Fibroblast of skin of back (primary cell): ENCODE results near the gene SLC25A43.
"Not testable (repeated sequence)": the region's sequence is repeated elsewhere in the genome, so short reads cannot be mapped to it uniquely, and the experiment has no call there.

Source experiments
- DNase-seq: peaks from one replicate; pipeline ENCODE4 v3.0.0-alpha.2; 2013

Gene SLC25A43

DNA sequence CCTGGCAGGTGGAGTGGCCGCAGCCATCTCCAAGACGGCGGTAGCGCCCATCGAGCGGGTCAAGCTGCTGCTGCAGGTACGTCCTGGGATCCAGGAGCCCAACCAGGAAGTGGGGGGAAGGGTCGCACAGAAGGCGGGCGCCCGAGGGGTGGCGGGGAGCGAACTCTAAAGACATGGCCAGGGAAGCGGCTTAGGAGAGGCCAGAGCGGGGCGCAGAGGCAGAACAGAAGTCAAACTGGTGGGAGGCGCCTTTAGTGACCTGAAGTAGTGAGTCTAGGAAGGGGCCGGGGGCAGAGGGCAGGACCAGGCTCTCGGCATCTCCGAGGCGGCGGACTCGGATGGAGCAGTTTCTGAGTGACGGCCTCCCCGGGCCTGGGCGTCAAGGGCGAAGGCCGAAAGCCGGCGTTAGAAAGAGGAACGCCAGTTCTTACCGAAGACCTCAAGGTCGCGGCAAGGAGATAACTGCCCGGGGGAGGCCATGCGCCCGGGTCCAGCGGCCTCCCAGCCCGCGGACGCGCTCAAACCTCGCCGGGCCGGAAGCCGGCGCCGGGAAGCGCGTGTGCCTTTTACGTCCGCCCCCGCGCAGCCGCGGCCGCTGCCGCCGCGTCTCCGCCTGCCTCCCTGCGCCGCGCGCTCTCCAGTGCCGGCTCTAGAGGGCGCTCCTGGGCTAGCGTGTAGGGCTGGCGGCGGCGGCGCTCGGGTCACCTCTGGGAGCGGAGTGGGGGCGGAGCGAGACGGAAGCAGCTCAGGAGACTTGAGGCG, 69.6 kb downstream of the SLC25A43 start:
- peak; percentile 77 for DNase-seq

DNA sequence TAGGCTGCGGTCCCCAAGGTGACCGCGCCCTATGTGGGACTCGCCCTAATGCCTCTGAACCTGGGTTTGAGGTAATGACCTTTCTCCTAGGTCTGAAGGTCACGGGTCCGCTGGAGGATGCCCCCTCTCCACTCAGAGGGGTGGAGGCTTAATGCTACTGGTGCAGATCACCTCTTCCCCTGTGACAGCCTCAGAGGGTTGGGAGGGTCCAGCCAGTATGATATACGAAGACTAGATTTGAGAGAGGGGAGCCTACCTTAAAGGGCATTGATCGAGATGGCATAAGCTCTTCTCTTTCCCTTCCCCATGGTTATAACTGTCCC, 70.1 kb downstream of the SLC25A43 start:
- DNase-seq, result no peak

DNA sequence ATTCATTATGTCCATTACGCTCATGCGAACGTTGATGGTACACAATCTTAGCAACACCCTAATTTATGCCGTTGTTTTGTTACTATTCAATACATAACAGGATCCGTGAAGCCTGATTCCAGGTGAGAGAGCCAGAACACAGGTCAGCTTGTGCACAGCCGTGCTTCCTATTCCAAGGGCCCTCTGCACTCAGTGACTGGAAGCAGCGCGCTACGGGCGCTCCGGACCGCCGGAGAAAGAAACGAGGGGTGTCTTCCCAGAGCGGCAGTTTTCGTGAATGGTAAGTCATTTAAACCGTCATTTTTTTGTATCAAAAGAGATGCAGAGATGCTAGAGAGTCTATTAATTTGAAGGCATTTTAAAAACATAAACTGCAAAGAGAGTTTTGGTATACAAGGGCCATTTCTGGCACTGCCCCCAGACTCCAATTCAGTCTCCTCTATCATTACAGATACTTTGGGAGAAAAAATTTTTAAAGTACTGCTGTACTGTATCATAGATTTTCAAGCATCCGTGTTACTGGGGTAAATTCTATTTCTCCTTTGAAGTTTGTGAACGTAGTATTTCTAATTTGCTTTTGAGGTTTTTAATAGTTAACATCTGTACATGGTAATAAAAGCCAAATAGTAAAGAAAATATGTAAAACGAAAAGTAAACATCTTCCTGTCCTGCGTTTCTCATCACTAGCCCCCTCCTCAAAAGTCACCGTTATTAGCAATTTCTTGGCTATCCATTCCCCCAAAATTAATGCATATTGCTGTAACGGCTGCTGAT, 75.7 kb downstream of the SLC25A43 start:
- no peak for DNase-seq

DNA sequence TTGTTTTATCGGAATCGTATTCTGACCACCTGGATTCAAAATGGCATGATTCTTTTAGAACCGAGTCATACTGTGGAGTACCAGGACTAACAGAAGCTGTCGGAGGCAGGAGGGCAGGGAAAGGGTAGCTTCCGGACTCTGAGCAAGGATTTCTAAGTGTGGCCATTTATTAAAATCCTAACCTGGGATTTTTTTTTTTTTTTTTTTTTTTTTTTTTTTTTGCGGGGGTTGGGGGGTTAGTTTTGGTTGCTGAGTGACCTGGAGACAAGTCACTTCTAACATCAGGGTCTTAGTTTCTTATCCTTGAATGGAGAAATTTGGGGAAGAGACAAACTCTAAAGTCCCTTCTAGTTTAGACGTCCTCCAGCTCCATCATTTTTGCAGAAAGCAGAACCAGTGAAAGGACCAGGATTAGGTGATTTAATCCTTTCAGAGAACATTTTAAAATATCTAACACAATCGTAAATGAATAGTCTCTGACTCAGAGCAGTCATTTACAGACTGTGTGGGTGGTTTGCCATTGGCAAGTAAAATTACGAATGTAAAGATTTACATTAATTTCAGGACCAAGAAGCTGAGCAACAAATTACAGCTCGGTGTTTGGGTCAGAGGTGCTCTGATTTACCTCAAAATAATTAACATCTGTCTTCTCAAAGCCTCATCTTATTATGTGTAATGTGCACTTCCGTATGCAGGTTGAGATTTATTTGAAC, 76.4 kb downstream of the SLC25A43 start:
- DNase-seq, result no peak

DNA sequence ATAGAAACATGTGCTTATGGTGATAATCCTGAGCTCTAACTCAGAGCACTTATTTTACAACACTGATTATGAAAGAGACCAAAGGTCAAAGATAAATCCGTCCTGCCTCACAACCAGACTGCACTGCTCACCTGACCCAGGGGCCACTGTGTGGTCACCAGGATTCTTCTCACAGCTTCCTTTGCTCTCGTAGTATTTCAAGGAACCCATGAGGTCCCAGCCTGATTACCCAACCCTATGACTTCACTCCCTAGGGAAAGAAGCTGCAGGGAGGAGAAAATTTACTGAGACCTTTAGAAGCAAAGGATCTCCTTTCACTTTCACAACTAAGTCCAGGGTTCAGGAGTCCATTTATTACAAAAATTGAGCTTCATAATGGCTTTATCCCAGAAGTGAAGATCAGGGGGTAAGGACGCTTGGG, 78.7 kb downstream of the SLC25A43 start:
- DNase-seq, result peak; percentile 65

DNA sequence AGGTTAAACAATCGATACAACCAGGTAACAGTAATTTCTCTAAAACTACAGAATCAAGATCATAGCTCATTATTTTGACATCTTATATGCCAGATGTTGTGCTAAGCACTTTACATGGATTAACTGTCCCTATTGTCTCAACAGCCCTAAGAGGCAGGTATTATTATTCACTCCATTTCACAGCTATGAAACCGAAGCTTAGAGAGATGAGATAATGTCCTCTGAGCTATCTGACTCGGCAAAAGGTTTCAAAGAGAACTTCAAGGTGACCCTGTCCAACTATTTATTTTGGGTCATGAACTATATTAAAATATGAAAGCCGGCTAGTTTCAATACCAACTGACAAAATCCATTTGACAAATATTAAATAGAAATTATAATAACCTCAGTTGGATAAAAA, 79.4 kb downstream of the SLC25A43 start:
- DNase-seq, result no peak

DNA sequence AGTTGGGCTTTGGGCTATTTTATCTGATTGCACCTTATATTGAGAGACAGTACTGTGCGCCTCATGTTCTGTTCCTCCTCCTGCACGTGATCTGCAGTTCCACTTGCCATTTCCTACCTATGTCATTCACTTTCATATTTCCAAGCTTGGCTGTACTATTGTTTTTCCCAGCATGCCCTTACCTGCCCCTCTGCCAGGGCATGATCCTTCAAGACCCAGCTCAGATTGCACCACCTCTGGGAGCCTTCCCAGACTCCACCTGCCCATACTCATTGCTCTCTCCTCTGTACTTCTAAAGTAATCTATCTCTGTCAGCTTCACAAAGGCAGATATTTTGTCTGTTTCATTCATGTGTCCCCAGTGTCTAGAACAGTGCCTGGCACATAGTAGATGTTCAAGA, 80.7 kb downstream of the SLC25A43 start:
- DNase-seq, result no peak

DNA sequence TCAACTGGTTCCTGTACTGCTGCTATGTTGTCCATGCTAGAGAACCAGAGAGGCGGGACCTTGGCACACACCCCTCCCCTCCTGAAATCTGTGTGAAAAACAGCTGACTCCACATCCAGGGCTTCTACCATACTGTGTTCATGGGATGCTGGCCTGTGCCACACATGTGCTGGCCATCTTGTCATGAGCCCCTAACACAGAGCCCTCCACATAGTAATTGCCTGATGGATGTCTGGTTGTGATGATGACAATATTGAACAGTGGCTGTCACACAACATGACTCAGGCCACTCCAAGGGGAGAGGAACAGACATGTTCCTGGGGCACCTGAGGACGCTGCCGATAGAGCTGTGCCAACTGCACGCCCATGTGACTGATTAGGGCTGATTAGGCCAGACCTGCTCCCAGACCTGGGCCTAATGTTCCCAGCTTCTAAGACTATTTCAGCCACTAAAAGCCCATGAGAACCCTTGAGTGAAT, 82.2 kb downstream of the SLC25A43 start:
- DNase-seq, result no peak

DNA sequence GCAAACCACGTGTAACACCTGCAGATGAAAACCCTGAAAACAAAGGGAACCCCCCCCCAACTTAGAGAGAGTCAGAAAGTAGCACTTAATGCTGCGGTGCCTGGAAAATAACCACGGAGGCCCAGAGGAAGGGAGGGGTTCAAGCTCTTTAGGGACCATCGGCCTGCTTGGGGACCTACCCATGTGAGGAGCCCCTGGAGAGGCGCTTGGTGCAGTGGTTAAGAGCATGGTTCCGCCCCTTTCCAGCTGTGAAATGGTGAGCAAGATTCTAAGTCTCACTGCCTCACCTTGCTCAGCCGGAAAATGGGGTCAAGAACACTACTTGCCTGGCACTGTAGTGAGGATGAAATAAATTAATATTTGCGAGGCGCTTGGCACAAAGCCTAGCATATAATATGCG, 82.9 kb downstream of the SLC25A43 start:
- DNase-seq, result no peak

DNA sequence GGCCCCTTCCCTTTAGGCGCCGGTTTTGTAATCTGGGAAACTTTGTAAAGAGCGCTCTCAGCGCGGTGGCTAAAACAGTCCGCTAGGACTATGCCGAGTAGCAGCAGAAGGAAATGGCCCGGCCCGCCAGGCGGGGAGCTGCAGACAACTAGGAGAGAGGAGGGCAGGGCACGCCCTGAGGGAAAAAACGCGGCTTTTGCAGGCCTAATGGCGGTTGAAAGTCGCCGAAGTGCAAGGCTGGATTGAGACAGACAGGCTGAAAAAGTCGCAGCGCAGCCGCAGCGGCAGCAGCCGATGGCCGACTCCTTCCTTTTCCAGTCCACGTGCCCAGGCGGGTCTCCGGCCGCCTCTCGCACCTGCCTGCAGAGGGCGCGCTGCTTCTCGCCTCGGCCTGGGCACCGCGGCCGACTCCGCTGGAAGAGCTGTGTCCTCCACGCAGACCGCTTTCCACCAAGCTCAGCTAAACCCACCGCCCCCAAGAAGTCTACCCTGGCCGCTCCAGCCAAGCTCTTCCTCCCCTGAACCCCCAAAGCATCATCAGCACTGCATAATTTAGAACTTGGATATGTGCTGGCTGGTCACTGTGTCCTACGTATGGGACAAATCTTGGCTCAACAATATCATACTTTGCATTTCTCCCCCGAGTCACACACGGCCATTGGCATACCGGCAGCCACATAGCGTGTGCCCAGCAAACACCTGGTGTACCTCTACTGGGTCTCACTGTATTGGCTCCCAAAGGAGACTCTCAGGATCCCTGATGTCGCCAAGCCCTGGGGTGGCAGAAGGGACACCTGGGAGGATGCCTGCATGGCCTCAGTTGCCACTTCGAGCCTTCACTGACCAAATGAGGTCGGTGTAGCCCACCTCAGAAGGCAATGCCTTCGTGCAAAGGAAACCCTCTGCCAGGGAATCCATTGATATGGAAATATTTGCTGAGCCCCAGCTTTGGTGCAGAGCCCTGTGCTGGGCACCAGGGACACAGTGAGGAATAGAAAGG, 83.6 kb downstream of the SLC25A43 start:
- peak; percentile 56 for DNase-seq

DNA sequence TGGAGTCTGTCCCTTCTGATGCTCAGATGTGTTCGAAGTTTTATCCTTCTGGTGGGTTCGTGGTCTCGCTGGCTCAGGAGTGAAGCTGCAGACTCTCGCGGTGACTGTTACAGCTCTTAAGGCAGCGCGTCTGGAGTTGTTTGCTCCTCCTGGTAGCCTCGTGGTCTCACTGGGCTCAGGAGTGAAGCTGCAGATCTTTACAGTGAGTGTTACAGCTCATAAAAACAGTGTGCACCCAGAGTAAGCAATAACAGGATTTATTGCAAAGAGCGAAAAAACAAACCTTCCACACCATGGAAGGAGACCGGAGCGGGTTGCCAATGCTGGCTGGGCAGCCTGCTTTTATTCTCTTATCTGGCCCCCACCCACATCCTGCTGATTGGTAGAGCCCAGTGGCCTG, 87.6 kb downstream of the SLC25A43 start:
- DNase-seq, result no peak

DNA sequence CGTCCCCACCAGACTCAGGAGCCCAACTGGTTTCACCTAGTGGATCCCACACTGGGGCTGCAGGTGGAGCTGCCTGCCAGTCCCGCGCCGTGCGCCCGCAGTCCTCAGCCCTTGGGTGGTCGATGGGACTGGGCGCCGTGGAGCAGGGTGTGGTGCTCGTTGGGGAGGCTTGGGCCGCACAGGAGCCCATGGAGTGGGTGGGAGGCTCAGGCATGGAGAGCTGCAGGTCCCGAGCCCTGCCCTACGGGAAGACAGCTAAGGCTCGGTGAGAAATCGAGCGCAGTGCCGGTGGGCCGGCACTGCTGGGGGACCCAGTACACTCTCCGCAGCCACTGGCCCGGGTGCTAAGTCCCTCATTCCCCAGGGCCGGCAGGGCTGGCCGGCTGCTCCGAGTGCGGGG, 88.6 kb downstream of the SLC25A43 start:
- DNase-seq, result not testable (repeated sequence)

DNA sequence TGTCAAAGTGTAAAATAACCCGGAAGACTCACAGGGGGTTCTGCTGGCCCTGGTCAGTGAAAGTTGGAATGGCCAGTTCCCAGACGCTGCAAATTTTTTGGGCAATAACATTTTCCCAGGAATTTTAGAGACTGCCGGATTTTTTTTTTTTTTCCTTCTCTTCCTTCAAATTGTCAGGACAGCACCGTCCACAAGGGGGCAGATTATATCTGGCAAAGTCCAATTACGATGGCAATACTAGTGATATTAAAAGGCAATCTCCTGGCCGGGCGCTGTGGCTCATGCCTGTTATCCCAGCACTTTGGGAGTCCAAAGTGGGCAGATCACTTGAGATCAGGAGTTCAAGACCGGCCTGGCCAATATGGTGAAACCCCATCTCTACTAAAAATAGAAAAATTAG, 89.6 kb downstream of the SLC25A43 start:
- peak; percentile 54 for DNase-seq

DNA sequence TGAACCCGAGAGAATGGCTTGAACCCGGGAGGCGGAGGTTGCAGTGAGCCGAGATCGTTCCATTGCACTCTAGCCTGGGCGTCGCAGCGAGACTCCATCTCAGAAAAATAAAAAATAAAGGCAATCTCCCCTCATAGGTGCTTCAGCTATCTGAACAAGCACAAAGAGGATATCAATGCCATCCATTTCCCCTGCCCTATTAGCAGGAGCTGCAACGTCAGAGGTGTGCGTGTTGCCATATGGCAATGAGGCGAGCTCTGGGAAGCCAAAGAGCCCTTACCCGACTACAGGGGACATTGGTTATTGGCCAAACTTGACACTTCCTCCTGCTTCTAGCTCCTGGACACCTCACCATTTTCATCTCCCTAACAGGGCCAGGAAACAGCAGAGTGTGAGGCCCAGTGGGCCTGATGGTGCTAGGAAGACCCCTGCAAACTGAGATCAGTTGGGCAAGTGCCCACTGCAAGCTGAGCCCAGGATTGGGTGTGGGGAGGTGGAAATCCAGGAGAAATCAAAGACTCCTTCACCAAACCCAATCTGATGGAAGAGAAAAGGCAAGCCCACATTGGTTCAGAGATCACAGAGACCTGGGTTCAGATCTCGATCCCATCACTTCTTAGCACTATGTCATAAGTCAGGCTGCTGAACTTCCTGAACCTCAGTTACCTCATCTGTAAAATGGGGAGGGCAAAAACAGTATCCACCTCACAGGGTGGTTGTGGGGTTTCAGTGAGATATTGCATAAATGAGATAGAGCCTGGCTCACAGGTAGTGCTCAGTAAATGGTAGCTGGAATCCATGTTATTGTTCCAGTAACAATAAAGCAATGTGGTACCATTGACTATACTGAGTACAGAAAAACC, 90.3 kb downstream of the SLC25A43 start:
- DNase-seq, result no peak

DNA sequence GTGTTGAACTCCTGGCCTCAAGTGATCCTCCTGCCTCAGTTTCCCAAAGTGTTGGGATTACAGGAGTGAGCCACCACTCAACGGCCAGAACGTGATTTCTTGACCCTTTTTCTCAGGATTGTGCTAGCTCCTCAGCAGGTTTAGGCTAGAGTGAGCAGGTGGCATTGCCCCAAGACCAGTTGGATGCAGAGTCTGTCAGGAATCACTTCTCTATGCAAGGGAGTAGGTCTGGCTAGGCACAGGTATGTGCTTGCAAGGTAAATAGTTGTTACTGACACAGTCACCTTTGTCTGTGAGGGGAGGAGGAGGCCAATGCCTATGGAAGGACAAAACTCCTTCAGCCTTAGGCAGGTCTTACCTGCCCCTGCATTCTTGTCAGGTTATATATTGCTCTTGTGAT, 93.3 kb downstream of the SLC25A43 start:
- DNase-seq, result no peak

DNA sequence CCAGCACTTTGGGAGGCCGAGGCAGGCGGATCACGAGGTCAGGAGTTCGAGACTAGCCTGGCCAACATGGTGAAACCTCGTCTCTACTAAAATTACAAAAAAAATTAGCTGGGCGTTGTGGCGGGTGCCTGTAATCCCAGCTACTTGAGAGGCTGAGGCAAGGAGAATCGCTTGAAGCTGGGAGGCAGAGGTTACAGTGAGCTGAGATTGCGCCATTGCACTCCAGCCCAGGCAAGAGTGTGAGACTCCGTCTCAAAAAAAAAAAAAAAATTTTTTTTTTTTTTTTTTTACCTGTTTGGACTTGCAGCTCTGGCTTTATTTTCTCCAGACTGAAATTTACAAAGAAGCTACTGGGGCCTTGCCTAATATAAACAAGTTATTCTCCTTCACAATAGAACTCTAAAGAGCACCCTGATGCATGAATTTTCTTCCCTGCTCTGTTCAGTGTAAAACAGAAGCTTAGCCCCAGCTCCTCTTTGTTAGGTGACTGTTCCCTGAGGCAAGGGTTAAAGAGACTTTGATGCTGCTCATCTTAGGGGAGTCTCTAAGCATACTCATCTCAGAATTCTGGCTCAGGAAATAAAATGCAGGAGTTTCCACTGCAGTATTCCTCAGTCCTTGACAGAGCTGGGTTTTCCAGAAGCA, 94.8 kb downstream of the SLC25A43 start:
- not testable (repeated sequence) for DNase-seq

DNA sequence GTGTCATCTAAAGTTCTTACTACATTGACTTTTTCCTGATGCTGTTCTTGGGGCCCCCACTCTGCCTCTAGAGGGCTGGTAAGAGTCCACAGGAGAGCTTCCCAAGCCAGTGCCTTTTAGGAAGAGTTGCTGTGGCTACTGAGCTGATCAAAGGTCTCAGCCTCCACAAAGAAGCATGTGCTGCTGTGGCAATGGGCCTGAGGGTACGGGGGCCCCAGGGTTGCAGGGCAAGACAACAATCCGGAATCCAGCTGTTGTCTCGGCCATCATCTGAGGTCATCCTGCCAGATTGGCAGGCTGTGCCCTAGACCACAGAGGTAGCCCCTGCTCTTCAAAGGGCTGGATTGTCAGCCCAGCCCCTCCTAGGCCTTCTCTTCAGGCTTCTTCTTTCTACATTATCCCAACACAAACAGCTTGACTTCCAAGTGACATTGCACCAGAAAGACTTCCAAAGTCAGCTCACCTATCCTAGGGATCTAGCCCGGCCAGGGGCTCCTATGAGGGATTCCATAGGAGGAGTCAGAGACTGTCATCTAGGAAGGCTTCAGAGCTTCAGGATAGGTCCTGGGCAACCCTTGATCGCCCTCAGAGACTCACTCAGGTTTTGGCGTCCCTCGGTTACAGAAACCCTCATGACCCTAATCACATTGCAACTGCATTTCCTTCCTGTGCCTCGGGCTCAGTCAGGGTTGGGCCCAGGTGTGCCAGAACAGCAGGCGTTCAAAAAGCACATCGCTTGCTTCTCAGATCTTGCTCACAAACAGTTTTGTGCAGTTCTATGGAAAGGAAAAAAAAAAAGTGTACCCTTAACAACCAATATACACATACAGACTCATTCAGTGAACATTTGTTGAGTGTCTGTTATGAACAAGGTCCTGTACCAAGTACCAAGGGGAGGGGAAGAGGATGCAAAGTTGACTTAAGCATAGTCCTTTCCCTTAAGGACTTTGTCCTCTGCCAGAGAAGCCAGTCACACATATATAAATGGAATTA, 96.9 kb downstream of the SLC25A43 start:
- no peak for DNase-seq

DNA sequence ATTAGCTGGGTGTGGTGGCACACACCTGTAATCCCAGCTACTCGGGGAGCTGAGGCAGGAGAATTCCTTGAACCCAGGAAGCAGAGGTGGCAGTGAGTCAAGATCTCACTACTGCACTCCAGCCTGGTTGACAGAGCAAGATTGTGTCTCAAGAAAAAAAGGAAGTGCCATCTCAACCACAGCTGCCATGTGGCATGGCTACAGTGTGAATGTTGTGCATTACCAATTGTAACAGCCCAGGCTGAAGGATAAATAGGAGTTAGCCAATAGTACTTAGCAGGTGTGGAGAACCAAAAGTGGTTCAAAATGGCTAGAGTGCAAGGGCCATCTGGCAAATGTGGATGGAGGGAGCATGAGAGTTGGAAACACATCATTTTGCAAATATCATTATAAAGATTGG, 98.0 kb downstream of the SLC25A43 start:
- no peak for DNase-seq

DNA sequence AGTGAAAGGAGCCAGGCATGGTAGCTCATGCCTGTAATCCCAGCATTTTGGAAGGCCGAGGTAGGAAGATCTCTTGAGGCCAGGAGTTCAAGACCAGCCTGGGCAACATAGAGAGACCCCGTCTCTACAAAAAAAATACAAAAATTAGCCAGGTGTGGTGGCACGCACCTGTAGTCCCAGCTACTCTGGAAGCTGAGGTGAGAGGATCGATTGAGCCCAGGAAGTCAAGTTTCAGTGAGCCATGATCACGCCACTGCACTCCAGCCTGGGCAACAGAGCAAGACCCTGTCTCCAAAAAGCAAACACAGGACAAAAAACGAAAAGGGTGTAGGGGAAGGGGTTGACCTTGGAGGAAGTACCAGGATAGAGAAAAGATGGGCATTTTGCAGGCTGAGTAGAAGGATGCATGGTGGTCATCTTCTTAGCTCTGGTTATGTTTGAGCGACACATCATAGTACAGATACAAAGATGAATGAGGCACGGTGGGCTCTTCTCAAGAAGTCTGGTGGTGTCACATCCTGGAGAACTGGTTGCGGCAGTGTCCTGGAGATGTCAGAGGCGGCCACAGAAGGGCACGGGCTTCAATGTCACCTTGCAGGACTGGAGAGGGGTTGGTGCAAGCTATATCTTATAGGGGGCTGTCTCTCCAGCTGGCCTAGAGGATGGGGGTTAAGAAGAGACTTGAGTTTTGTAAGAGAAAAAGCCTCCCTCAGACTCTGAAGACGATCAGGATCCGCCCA, 101.1 kb downstream of the SLC25A43 start:
- DNase-seq, result no peak
